ENCODE results near the gene ING3. TPM values are rescaled to one million over a fixed set of nuclear protein-coding genes. Genes with fewer than 3 reads are reported as not detected.

Gene ING3
- total RNA-seq, 6 experiments from 2014 or later, result 9.8 to 15.0 (median 12.7) TPM

DNA sequence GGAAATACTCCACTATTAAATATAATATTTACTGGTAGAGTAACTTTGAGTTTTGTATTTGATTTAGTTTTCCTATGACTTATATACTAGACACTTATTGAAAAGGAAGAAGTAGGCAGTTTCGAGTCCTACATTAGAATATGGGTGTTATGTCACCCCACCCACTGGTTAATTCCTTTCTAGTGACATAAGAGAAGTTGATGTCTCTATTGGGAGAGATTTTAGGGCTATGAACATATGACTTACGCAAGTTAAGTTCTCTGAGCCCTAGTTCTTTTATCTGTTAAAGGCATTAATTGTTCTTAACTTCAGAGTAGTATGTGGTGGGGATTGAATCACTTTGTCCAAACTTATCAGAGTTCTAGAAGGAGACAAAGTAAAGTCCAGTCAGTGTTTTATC lies 68.4 kb downstream of the ING3 start:
- H3K9me3 Mint-ChIP-seq, result no peaks in the 10 kb centered on the region
- H3K36me3 Mint-ChIP-seq (ENCODE audit: low read depth), result peaks cover 40% of the 10 kb centered on the region
- peaks cover 97% of the 10 kb centered on the region for H3K4me1 Mint-ChIP-seq (ENCODE audit: low read depth)
- peak overlapping the region; percentile 66 for H3K4me3 Mint-ChIP-seq
- H3K27me3 Mint-ChIP-seq (ENCODE audit: insufficient read depth), result no peaks in the 10 kb centered on the region
- peak; percentile 61 for DNase-seq
- H3K27ac Mint-ChIP-seq, result peak overlapping the region; percentile 86
- TF ChIP-seq, protein P1, sequence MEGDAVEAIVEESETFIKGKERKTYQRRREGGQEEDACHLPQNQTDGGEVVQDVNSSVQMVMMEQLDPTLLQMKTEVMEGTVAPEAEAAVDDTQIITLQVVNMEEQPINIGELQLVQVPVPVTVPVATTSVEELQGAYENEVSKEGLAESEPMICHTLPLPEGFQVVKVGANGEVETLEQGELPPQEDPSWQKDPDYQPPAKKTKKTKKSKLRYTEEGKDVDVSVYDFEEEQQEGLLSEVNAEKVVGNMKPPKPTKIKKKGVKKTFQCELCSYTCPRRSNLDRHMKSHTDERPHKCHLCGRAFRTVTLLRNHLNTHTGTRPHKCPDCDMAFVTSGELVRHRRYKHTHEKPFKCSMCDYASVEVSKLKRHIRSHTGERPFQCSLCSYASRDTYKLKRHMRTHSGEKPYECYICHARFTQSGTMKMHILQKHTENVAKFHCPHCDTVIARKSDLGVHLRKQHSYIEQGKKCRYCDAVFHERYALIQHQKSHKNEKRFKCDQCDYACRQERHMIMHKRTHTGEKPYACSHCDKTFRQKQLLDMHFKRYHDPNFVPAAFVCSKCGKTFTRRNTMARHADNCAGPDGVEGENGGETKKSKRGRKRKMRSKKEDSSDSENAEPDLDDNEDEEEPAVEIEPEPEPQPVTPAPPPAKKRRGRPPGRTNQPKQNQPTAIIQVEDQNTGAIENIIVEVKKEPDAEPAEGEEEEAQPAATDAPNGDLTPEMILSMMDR (IDR thresholded peaks at IDR 0.05), result no peak

DNA sequence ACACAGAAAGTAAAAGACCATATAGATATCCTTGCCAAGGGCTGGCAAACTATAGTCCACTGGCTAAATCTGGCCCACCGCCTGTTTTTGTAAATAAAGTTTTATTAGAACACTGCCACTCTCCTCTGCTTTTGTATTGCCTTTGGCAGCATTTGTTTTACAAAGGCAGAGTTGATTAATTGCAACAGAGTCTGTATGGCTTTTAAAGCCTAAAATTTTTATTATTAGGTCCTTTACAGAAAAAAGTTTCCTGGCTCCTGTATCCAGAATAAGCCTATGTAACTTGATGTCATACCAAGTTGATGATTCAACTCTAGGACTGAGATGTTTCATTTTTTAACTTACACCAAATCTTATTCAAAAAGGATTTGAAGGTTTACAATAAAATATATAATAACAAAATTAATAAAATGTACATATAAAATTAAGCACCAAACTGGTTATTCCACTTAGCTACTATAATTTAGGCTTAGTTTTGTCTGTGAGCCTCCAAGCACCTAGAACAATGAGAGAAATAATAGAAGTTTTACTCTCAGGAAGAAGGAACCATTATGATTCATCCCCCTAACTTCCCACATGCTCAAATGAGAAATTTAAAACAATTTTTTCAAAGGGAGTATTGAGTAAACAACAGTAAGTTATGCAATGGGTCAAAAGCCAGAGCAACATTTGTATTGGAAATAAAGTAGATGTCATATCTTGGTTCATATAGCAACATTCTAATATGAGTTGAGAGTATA lies 69.8 kb downstream of the ING3 start:
- H3K36me3 Mint-ChIP-seq (ENCODE audit: low read depth), result peaks cover 38% of the 10 kb centered on the region
- peak; percentile 65 for DNase-seq

DNA sequence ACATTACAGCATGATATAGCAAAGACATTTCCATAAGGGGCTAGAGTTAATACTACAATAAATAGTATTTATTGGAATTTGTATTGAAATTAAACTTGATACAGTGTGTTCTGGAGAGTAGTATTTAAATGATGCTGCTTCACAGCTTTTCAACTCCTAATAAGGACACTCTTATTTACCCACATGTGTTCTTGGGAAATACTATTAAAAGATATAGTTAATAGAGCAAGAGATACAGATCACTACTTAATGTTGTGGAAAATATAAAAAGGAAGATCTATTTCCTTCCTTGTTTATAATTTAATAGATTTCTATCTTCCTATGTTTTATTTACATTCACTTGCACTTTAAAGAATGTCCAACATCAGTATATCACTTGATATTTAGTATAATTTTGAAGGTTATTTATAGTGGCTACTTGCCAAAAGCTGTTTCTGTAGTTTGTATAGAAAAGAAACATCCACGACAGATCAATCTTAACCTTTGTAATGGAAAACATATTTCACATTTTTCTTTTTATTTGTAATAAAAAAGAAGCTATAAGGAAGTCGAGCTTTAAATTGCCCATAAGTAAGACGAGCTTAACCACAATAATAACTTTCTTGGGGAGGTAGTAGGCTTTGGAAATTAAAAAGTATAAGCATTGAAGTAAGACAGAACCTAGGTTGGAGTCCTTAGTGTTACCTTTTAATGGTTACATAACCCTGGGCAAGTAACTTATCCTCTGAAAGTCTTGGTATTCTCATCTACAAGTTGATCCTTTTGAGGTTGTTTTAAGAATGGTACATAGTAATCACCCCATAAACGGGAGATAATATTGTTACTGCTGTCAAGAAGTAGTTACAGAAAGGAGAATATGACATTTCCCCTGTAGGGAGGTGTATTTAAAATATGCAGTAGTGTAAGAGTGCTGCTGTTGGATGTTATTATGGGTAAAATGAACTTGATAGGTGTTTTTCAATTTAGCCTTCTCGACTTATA lies 70.7 kb downstream of the ING3 start:
- peaks cover 100% of the 10 kb centered on the region for H3K4me1 Mint-ChIP-seq (ENCODE audit: low read depth)
- TF ChIP-seq, protein P1 (IDR thresholded peaks at IDR 0.05), result no peak
- no peak for DNase-seq
- peak overlapping the region; percentile 62 for H3K27ac Mint-ChIP-seq
- no peaks in the 10 kb centered on the region for H3K27me3 Mint-ChIP-seq (ENCODE audit: insufficient read depth)
- peak overlapping the region; percentile 60 for H3K4me3 Mint-ChIP-seq
- H3K9me3 Mint-ChIP-seq, result no peaks in the 10 kb centered on the region
- peaks cover 39% of the 10 kb centered on the region for H3K36me3 Mint-ChIP-seq (ENCODE audit: low read depth)

More for the DNA sequence above, 69.8 kb downstream of the ING3 start:
- no peaks in the 10 kb centered on the region for H3K27me3 Mint-ChIP-seq (ENCODE audit: insufficient read depth)
- peak overlapping the region; percentile 60 for H3K4me3 Mint-ChIP-seq
- H3K4me1 Mint-ChIP-seq (ENCODE audit: low read depth), result peaks cover 100% of the 10 kb centered on the region
- TF ChIP-seq, protein P1 (IDR thresholded peaks at IDR 0.05), result no peak
- H3K27ac Mint-ChIP-seq, result peak overlapping the region; percentile 62
- H3K9me3 Mint-ChIP-seq, result no peaks in the 10 kb centered on the region

DNA sequence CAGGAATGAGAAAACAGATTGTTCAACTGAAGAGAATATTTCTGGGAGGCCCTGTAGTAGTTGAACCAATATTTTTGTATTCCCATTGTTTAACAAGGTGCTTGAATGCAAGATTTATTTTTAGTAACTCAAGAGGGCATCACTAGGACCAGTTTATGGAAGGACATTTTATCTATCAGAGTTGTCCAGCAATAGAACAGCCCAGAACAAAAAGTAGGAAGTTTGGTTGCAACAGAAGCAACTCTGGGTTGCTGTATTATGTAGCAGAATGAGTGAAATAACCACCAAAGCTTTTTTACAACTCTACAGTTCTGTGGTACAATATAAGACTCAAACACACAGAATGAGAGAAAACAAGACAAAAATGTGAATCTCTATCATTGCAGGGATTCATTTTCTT lies 72.6 kb downstream of the ING3 start:
- H3K36me3 Mint-ChIP-seq (ENCODE audit: low read depth), result peaks cover 32% of the 10 kb centered on the region
- H3K4me3 Mint-ChIP-seq, result peak overlapping the region; percentile 72
- no peaks in the 10 kb centered on the region for H3K27me3 Mint-ChIP-seq (ENCODE audit: insufficient read depth)
- TF ChIP-seq, protein P1 (IDR thresholded peaks at IDR 0.05), result no peak
- H3K27ac Mint-ChIP-seq, result peak overlapping the region; percentile 89
- H3K4me1 Mint-ChIP-seq (ENCODE audit: low read depth), result peaks cover 98% of the 10 kb centered on the region
- no peak for DNase-seq
- H3K9me3 Mint-ChIP-seq, result no peaks in the 10 kb centered on the region

DNA sequence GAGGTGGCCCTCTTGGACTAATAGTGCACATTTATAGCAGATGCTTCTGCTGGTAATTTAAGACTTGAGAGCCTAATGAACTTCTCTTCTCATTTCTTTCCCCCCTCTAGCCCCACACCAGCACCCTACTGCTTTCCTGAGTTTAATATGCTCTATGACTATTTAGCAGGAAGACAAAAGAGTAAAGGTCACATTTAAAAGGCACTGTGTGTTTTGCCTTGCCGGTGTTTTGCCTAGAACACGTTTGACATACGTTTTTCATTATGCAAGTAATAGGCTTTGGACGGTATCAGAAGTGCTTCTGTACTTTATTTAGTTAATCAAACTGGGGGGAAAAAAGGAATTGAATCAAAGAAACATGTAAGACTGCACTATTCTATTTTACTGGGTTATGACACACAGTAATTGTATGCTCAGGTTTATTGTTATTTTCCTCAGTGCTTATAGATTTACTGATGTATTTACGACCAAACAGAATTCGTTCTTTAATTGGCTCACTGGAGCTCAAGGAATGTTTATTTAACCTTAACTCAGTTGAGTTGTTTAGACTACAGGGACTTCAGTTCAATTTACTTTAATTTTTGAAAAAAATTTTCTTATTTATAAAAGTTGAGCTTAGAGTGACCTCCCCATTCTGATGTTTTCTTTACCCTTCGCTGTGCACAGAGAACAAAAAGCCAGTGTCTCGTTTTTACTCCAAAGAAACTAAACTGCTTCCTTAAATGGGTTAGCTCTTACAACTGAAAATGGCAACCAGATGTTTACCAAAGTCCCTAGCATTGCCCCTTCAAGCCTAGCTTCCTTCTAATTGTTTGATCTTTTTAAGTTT lies 73.3 kb downstream of the ING3 start:
- TF ChIP-seq, protein P1 (IDR thresholded peaks at IDR 0.05), result no peak
- Mint-ChIP-seq H3K4me3 (peak overlapping the region; percentile 72), H3K27ac (peak overlapping the region; percentile 89), H3K9me3 (no peaks in the 10 kb centered on the region), H3K4me1 (ENCODE audit: low read depth) (peaks cover 96% of the 10 kb centered on the region), H3K27me3 (ENCODE audit: insufficient read depth) (no peaks in the 10 kb centered on the region), H3K36me3 (ENCODE audit: low read depth) (peaks cover 33% of the 10 kb centered on the region)
- no peak for DNase-seq

Measured in HFFc6 (cell line).